ENCODE measurements around the gene ZNF17.

ZNF17 gene

GRCh38 chr19:57389194-57389729 is 21.7 kb upstream of the ZNF17 start:
- peak overlapping the region; percentile 93 for H2AFZ ChIP-seq (ENCODE audit: low read depth, low read length)
- H2AK5ac ChIP-seq (ENCODE audit: low read length, severe bottlenecking) = no peak overlapping the region
- H3K27ac ChIP-seq (ENCODE audit: low read length, poor library complexity, severe bottlenecking) = no peak overlapping the region
- no peak overlapping the region for H2BK120ac ChIP-seq (ENCODE audit: low read depth, low read length)
- H3K36me3 ChIP-seq (ENCODE audit: control insufficient read depth in 1 of 2, insufficient read depth in 2 of 2, low read depth in 1 of 2, low read length in 2 of 2) = peaks cover 7 to 14% of the 10 kb centered on the region in 2 experiments
- H3K79me1 ChIP-seq (replicated peaks; ENCODE audit: low read length, poor library complexity, severe bottlenecking) = peaks cover 9% of the 10 kb centered on the region
- H3K27me3 ChIP-seq (ENCODE audit: control insufficient read depth in 1 of 2, insufficient read depth in 1 of 2, low read length in 2 of 2) = no peaks in the 10 kb centered on the region
- peak overlapping the region in 1 of 2 experiments; percentile 91 for H3K4me3 ChIP-seq (ENCODE audit: insufficient read depth in 1 of 2, low read depth in 1 of 2, low read length in 2 of 2)
- H2BK12ac ChIP-seq (ENCODE audit: low read length in 2 of 2) = no peak overlapping the region
- peak overlapping the region; percentile 35 for H4K91ac ChIP-seq (ENCODE audit: low read length)
- H4K8ac ChIP-seq (ENCODE audit: low read length) = peak overlapping the region; percentile 78
- WGBS = 49% methylated on average over 8 of the region's 11 CpGs
- H3K18ac ChIP-seq (ENCODE audit: low read depth in 1 of 2, low read length in 2 of 2) = peak overlapping the region in 1 of 2 experiments; percentile 28
- peaks cover 2% of the 10 kb centered on the region for H3K4me1 ChIP-seq (ENCODE audit: control insufficient read depth, insufficient read depth, low read depth, low read length)
- peaks cover 2% of the 10 kb centered on the region for H3K9me3 ChIP-seq (ENCODE audit: control insufficient read depth, low read length)
- peak overlapping the region; percentile 96 for H3K9ac ChIP-seq (ENCODE audit: low read length)
- H2BK5ac ChIP-seq (ENCODE audit: low read depth, low read length, poor library complexity, severe bottlenecking) = no peak overlapping the region
- H2BK15ac ChIP-seq (ENCODE audit: low read depth, poor library complexity, severe bottlenecking) = no peak overlapping the region
- H3K4me2 ChIP-seq (ENCODE audit: low read length, poor library complexity, severe bottlenecking) = no peak overlapping the region
- H3K14ac ChIP-seq (ENCODE audit: low read length in 2 of 2) = no peak overlapping the region
- DNase-seq = no peak
- no peak overlapping the region for H3K23ac ChIP-seq (ENCODE audit: low read length in 2 of 2)
- peak overlapping the region in 1 of 2 experiments; percentile 79 for H3K4ac ChIP-seq (ENCODE audit: low read depth in 1 of 2, low read length in 2 of 2)

DNA sequence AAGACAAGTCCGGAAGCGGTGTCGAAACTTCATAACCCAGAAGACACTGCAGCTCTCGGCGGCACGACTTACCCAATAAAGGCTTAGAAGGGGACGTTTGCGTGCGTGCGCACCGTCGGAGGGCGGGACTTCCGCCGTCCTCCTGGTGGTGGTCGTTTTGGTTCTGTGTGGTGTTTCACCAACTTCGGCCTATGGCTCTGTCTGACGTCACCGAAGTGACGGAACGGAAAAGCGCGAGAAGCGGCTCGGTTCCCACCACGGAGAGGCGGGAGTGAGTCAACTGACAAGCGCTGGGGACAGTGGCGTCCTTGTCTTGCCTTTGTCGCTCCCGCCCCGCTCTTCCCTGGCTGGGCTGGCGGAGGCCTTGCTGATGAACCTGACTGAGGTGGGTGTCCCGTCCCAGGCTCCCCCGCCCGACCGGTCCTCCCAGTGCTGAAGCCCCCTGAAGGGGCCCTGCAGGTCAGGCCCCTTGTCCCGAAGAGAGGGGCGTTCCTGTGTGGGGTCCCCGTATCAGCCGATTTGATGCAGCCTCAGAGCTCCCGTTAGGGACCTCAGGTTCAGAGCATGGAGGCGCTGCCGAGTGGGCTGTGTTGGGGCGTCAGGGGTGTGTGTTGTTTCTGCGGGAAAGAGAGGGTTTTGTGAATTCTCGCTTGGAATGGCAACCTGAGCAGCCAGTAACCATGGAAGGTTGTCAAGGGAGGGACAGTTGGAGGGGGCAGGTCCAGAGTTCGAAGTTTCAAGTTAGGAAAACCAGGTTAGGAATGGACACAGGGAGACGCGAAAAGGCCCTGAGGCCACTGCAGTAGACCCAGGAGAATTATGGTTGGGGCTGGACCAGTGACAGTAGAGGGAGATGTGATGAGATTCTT is 21.0 kb upstream of the ZNF17 start, which contains the start of gene ZNF548:
Gene ZNF548, plus strand, starts transcription at position 125 of the 869 bp plus-strand sequence. Its CDS starts 246 bp downstream, at position 371.
- peak within 1 kb of the TSS in 1 of 2 experiments; percentile 30 for H3K14ac ChIP-seq (ENCODE audit: low read length in 2 of 2)
- WGBS = under 1% methylated on average over 48 of the region's 50 CpGs
- H2AFZ ChIP-seq (ENCODE audit: low read depth, low read length) = peak within 1 kb of the TSS; percentile 93
- H3K9ac ChIP-seq (ENCODE audit: low read length) = peak within 1 kb of the TSS; percentile 96
- H2AK5ac ChIP-seq (ENCODE audit: low read length, severe bottlenecking) = peak within 1 kb of the TSS; percentile 36
- peaks cover 2% of the 10 kb centered on the region for H3K4me1 ChIP-seq (ENCODE audit: control insufficient read depth, insufficient read depth, low read depth, low read length)
- no peak within 1 kb of the TSS for H2BK12ac ChIP-seq (ENCODE audit: low read length in 2 of 2)
- peak; percentile 100 for DNase-seq
- H2BK15ac ChIP-seq (ENCODE audit: low read depth, poor library complexity, severe bottlenecking) = peak within 1 kb of the TSS; percentile 49
- H3K4me3 ChIP-seq (ENCODE audit: insufficient read depth in 1 of 2, low read depth in 1 of 2, low read length in 2 of 2) = peak within 1 kb of the TSS; percentile 84 to 91
- H2BK120ac ChIP-seq (ENCODE audit: low read depth, low read length) = no peak within 1 kb of the TSS
- H3K36me3 ChIP-seq (ENCODE audit: control insufficient read depth in 1 of 2, insufficient read depth in 2 of 2, low read depth in 1 of 2, low read length in 2 of 2) = peaks cover 11 to 18% of the 10 kb centered on the region in 2 experiments
- peak within 1 kb of the TSS; percentile 41 to 44 for H3K18ac ChIP-seq (ENCODE audit: low read depth in 1 of 2, low read length in 2 of 2)
- peak within 1 kb of the TSS; percentile 78 for H4K8ac ChIP-seq (ENCODE audit: low read length)
- peak within 1 kb of the TSS; percentile 41 for H3K27ac ChIP-seq (ENCODE audit: low read length, poor library complexity, severe bottlenecking)
- H3K27me3 ChIP-seq (ENCODE audit: control insufficient read depth in 1 of 2, insufficient read depth in 1 of 2, low read length in 2 of 2) = no peaks in the 10 kb centered on the region
- peaks cover 13% of the 10 kb centered on the region for H3K79me1 ChIP-seq (replicated peaks; ENCODE audit: low read length, poor library complexity, severe bottlenecking)
- peak within 1 kb of the TSS; percentile 35 for H4K91ac ChIP-seq (ENCODE audit: low read length)
- peak within 1 kb of the TSS in 1 of 2 experiments; percentile 14 for H3K23ac ChIP-seq (ENCODE audit: low read length in 2 of 2)
- peak within 1 kb of the TSS; percentile 74 for H3K4me2 ChIP-seq (ENCODE audit: low read length, poor library complexity, severe bottlenecking)
- H3K4ac ChIP-seq (ENCODE audit: low read depth in 1 of 2, low read length in 2 of 2) = peak within 1 kb of the TSS; percentile 19 to 79
- H2BK5ac ChIP-seq (ENCODE audit: low read depth, low read length, poor library complexity, severe bottlenecking) = no peak within 1 kb of the TSS
- peaks cover 3% of the 10 kb centered on the region for H3K9me3 ChIP-seq (ENCODE audit: control insufficient read depth, low read length)

DNA sequence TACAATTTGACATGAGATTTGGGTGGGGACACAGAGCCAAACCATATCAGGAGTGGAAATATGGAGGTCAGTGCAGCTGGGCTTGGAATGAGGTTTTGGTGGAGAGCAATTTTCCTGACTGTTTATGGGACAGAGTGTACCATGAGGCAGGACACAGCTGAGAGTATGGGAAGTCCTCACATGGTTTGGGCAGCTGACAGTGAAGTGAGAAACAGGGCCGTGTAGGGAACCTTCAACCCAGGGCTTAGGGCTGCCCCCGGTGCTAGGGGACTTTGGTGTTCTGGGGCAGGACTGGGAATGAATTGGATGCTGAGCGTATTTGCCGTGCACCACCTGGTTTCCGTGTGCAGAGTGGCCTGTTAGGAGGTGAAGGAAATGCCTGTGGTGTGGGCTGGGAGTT is 15.3 kb upstream of the ZNF17 start:
- over 99% methylated on average over 5 of the region's 5 CpGs for WGBS
- H3K4me3 ChIP-seq (ENCODE audit: insufficient read depth in 1 of 2, low read depth in 1 of 2, low read length in 2 of 2) = no peak overlapping the region
- no peak overlapping the region for H2BK5ac ChIP-seq (ENCODE audit: low read depth, low read length, poor library complexity, severe bottlenecking)
- H3K9me3 ChIP-seq (ENCODE audit: control insufficient read depth, low read length) = peaks cover 35% of the 10 kb centered on the region
- H2BK12ac ChIP-seq (ENCODE audit: low read length in 2 of 2) = no peak overlapping the region
- no peak overlapping the region for H2BK15ac ChIP-seq (ENCODE audit: low read depth, poor library complexity, severe bottlenecking)
- H2BK120ac ChIP-seq (ENCODE audit: low read depth, low read length) = no peak overlapping the region
- H3K27ac ChIP-seq (ENCODE audit: low read length, poor library complexity, severe bottlenecking) = no peak overlapping the region
- peaks cover under 1% of the 10 kb centered on the region for H3K4me1 ChIP-seq (ENCODE audit: control insufficient read depth, insufficient read depth, low read depth, low read length)
- H2AFZ ChIP-seq (ENCODE audit: low read depth, low read length) = no peak overlapping the region
- no peak overlapping the region for H3K4me2 ChIP-seq (ENCODE audit: low read length, poor library complexity, severe bottlenecking)
- H3K79me1 ChIP-seq (replicated peaks; ENCODE audit: low read length, poor library complexity, severe bottlenecking) = peaks cover 42% of the 10 kb centered on the region
- H3K9ac ChIP-seq (ENCODE audit: low read length) = no peak overlapping the region
- no peak overlapping the region for H4K8ac ChIP-seq (ENCODE audit: low read length)
- no peak overlapping the region for H3K18ac ChIP-seq (ENCODE audit: low read depth in 1 of 2, low read length in 2 of 2)
- peaks cover 43 to 69% of the 10 kb centered on the region in 2 experiments for H3K36me3 ChIP-seq (ENCODE audit: control insufficient read depth in 1 of 2, insufficient read depth in 2 of 2, low read depth in 1 of 2, low read length in 2 of 2)
- no peak overlapping the region for H3K14ac ChIP-seq (ENCODE audit: low read length in 2 of 2)
- no peak overlapping the region for H2AK5ac ChIP-seq (ENCODE audit: low read length, severe bottlenecking)
- H3K27me3 ChIP-seq (ENCODE audit: control insufficient read depth in 1 of 2, insufficient read depth in 1 of 2, low read length in 2 of 2) = no peaks in the 10 kb centered on the region
- no peak overlapping the region for H3K4ac ChIP-seq (ENCODE audit: low read depth in 1 of 2, low read length in 2 of 2)
- no peak overlapping the region for H3K23ac ChIP-seq (ENCODE audit: low read length in 2 of 2)
- DNase-seq = no peak
- no peak overlapping the region for H4K91ac ChIP-seq (ENCODE audit: low read length)

DNA sequence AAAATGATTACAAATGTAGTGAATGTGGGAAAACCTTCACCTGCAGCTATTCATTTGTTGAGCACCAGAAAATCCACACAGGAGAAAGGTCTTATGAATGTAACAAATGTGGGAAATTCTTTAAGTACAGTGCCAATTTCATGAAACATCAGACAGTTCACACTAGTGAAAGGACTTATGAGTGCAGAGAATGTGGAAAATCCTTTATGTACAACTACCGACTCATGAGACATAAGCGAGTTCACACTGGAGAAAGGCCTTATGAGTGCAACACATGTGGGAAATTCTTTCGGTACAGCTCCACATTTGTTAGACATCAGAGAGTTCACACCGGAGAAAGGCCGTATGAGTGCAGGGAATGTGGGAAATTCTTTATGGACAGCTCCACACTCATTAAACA is 12.1 kb upstream of the ZNF17 start:
- Histone ChIP-seq H2BK120ac (ENCODE audit: low read depth, low read length) (no peak overlapping the region), H3K14ac (ENCODE audit: low read length in 2 of 2) (no peak overlapping the region), H4K91ac (ENCODE audit: low read length) (no peak overlapping the region), H3K4me3 (ENCODE audit: insufficient read depth in 1 of 2, low read depth in 1 of 2, low read length in 2 of 2) (peak overlapping the region in 1 of 2 experiments; percentile 35), H3K27ac (ENCODE audit: low read length, poor library complexity, severe bottlenecking) (no peak overlapping the region), H3K18ac (ENCODE audit: low read depth in 1 of 2, low read length in 2 of 2) (no peak overlapping the region), H3K9ac (ENCODE audit: low read length) (no peak overlapping the region), H2BK15ac (ENCODE audit: low read depth, poor library complexity, severe bottlenecking) (no peak overlapping the region), H3K4me2 (ENCODE audit: low read length, poor library complexity, severe bottlenecking) (no peak overlapping the region), H3K27me3 (ENCODE audit: control insufficient read depth in 1 of 2, insufficient read depth in 1 of 2, low read length in 2 of 2) (no peaks in the 10 kb centered on the region), H2BK5ac (ENCODE audit: low read depth, low read length, poor library complexity, severe bottlenecking) (no peak overlapping the region), H3K36me3 (ENCODE audit: control insufficient read depth in 1 of 2, insufficient read depth in 2 of 2, low read depth in 1 of 2, low read length in 2 of 2) (peaks cover 44 to 62% of the 10 kb centered on the region in 2 experiments), H3K79me1 (replicated peaks; ENCODE audit: low read length, poor library complexity, severe bottlenecking) (peaks cover 43% of the 10 kb centered on the region), H2BK12ac (ENCODE audit: low read length in 2 of 2) (no peak overlapping the region), H2AK5ac (ENCODE audit: low read length, severe bottlenecking) (no peak overlapping the region), H3K4ac (ENCODE audit: low read depth in 1 of 2, low read length in 2 of 2) (no peak overlapping the region), H3K23ac (ENCODE audit: low read length in 2 of 2) (no peak overlapping the region), H3K4me1 (ENCODE audit: control insufficient read depth, insufficient read depth, low read depth, low read length) (no peaks in the 10 kb centered on the region), H3K9me3 (ENCODE audit: control insufficient read depth, low read length) (peaks cover 42% of the 10 kb centered on the region), H4K8ac (ENCODE audit: low read length) (no peak overlapping the region), H2AFZ (ENCODE audit: low read depth, low read length) (no peak overlapping the region)
- WGBS = 100% methylated on average over 5 of the region's 5 CpGs
- no peak for DNase-seq

Data from mesenchymal stem cell (in vitro differentiated cells and primary cell).